Neural cell (in vitro differentiated cells): Measurements from ENCODE around the gene MEIOB. TPM values are rescaled to one million over a fixed set of nuclear protein-coding genes. Genes with fewer than 3 reads are reported as not detected.

Experiments used
- H2AFZ ChIP-seq: fragments of 200-600, 300-800 bp; sonication (generic), shearing (Covaris generic); 2 replicates; pipeline ENCODE4 v1.6.0; 2014; ENCODE audit warnings: low read depth, mild to moderate bottlenecking, antibody characterized with exemption, low read length, moderate library complexity
- H3F3A ChIP-seq: fragments of 200-600 bp; shearing (Covaris generic); 2 replicates; pipeline ENCODE4 v1.6.1; 2016; ENCODE audit warnings: mild to moderate bottlenecking, moderate library complexity, mixed read lengths, antibody characterized with exemption, low read length; ENCODE audit not compliant: insufficient read depth, poor library complexity, severe bottlenecking
- H3K27ac ChIP-seq: fragments of 200-600, 300-800 bp; sonication (generic), shearing (Covaris generic); 2 replicates; pipeline ENCODE4 v1.5.1; 2014; ENCODE audit warnings: mild to moderate bottlenecking, low read length, moderate library complexity
- H3K27me3 ChIP-seq: fragments of 300-800, 200-600 bp; sonication (generic), shearing (Covaris generic); 2 replicates; pipeline ENCODE4 v1.6.0; 2014; ENCODE audit warnings: mild to moderate bottlenecking, low read depth, low read length, moderate library complexity; ENCODE audit not compliant: insufficient read depth
- H3K36me3 ChIP-seq: fragments of 300-800, 200-600 bp; sonication (generic), shearing (Covaris generic); 2 replicates; pipeline ENCODE4 v1.5.1; 2014; ENCODE audit warnings: mild to moderate bottlenecking, antibody characterized with exemption, low read length, moderate library complexity; ENCODE audit not compliant: insufficient read depth
- H3K4me2 ChIP-seq: fragments of 300-800, 200-600 bp; sonication (generic), shearing (Covaris generic); 2 replicates; pipeline ENCODE4 v1.6.0; 2014; ENCODE audit warnings: mild to moderate bottlenecking, low read length
- H3K4me3 ChIP-seq: fragments of 300-800, 200-600 bp; sonication (generic), shearing (Covaris generic); 2 replicates; pipeline ENCODE4 v1.5.1; 2014; ENCODE audit warnings: mild to moderate bottlenecking, low read length, moderate library complexity
- H3K79me2 ChIP-seq: fragments of 200-600 bp; shearing (Covaris generic); replicated peaks from 2 replicates; pipeline ENCODE4 v1.6.0; 2014; ENCODE audit warnings: mild to moderate bottlenecking, low read length, moderate library complexity; ENCODE audit not compliant: insufficient read depth
- H3K9ac ChIP-seq: fragments of 300-800, 200-600 bp; sonication (generic), shearing (Covaris generic); 2 replicates; pipeline ENCODE4 v1.6.1; 2016; ENCODE audit warnings: mild to moderate bottlenecking, low read length, mixed read lengths
- H3K9me2 ChIP-seq: fragments of 200-600 bp; shearing (Covaris generic); 2 replicates; pipeline ENCODE4 v1.6.1; 2016; ENCODE audit warnings: mild to moderate bottlenecking, low read length, mixed read lengths; ENCODE audit not compliant: insufficient read depth
- H3K9me3 ChIP-seq: fragments of 200-600, 300-800 bp; sonication (generic), shearing (Covaris generic); 2 replicates; pipeline ENCODE4 v1.6.1; 2016; ENCODE audit warnings: mild to moderate bottlenecking, mixed run types, low read length, moderate library complexity, mixed read lengths
- H4K20me1 ChIP-seq: fragments of 200-600 bp; shearing (Covaris generic); 2 replicates; pipeline ENCODE4 v1.6.1; 2016; ENCODE audit warnings: mild to moderate bottlenecking, mixed run types; ENCODE audit not compliant: insufficient read depth
- EP300 ChIP-seq: fragments of 450-650 bp; conservative IDR thresholded peaks from 2 replicates; pipeline ENCODE4 v1.6.1; 2014; ENCODE audit warnings: antibody characterized with exemption, mild to moderate bottlenecking, moderate library complexity; ENCODE audit not compliant: poor library complexity, severe bottlenecking
- EZH2 ChIP-seq: fragments of 200-600, 300-800 bp; shearing (Covaris generic), sonication (generic); IDR thresholded peaks from 2 replicates; pipeline ENCODE4 v1.6.1; 2014; ENCODE audit warnings: antibody characterized with exemption, low read length, borderline replicate concordance, mild to moderate bottlenecking; ENCODE audit not compliant: insufficient read depth, poor library complexity, severe bottlenecking
- MXI1 ChIP-seq: fragments of 450-650 bp; conservative IDR thresholded peaks from 2 replicates; pipeline ENCODE4 v1.6.1; 2014; ENCODE audit warnings: antibody characterized with exemption, mild to moderate bottlenecking; ENCODE audit not compliant: poor library complexity, severe bottlenecking
- POLR2AphosphoS5 ChIP-seq: IDR thresholded peaks from 2 replicates; pipeline ENCODE4 v1.6.1; 2012
- RAD21 ChIP-seq: fragments of 450-650 bp; conservative IDR thresholded peaks from 2 replicates; pipeline ENCODE4 v1.6.1; 2014; ENCODE audit warnings: antibody characterized with exemption, mild to moderate bottlenecking, moderate library complexity
- SMC3 ChIP-seq: fragments of 450-650 bp; conservative IDR thresholded peaks from 2 replicates; pipeline ENCODE4 v1.6.1; 2014; ENCODE audit warnings: antibody characterized with exemption, mild to moderate bottlenecking, moderate library complexity; ENCODE audit not compliant: poor library complexity
- TAF1 ChIP-seq: IDR thresholded peaks from 2 replicates; pipeline ENCODE4 v1.6.1; 2012; ENCODE audit warnings: low read depth
- polyA plus RNA-seq: library from polyadenylated mRNA; depleted of rRNA; stranded (reverse); fragments of >200 nt; gene quantifications from 2 replicates; pipeline ENCODE4 v1.2.3, GENCODE V29; 2014
- TF ChIP-seq, protein P1 (sequence below): fragments of 450-650 bp; IDR thresholded peaks from 2 replicates; pipeline ENCODE4 v1.5.1; 2014; ENCODE audit warnings: antibody characterized with exemption, mild to moderate bottlenecking, moderate library complexity; ENCODE audit not compliant: poor library complexity, severe bottlenecking
- TF ChIP-seq, protein P2 (sequence below): IDR thresholded peaks from 2 replicates; pipeline ENCODE4 v1.6.1; 2012; ENCODE audit warnings: borderline replicate concordance

The MEIOB gene
- polyA plus RNA-seq, 1 donor from 2014 or later, result not detected

DNA sequence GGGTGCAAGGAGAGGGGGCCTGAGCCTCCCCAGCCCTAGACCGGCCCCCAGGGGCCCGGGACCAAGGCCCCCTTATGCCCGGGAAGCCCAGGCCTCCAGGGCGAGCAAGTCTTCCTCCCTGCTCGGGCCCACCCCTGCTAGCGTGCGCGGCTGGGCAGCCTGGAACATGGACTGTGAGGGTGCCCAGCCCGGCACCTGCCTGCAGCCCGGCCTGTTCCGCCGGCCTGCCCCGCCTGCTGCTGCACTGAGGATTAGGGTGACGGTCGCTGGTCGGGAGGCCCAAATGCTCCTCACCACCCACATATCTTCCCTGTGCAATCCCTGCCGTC lies 40.2 kb upstream of the MEIOB start (continued):
- TF ChIP-seq POLR2AphosphoS5 (no peak), SMC3 (no peak)

DNA sequence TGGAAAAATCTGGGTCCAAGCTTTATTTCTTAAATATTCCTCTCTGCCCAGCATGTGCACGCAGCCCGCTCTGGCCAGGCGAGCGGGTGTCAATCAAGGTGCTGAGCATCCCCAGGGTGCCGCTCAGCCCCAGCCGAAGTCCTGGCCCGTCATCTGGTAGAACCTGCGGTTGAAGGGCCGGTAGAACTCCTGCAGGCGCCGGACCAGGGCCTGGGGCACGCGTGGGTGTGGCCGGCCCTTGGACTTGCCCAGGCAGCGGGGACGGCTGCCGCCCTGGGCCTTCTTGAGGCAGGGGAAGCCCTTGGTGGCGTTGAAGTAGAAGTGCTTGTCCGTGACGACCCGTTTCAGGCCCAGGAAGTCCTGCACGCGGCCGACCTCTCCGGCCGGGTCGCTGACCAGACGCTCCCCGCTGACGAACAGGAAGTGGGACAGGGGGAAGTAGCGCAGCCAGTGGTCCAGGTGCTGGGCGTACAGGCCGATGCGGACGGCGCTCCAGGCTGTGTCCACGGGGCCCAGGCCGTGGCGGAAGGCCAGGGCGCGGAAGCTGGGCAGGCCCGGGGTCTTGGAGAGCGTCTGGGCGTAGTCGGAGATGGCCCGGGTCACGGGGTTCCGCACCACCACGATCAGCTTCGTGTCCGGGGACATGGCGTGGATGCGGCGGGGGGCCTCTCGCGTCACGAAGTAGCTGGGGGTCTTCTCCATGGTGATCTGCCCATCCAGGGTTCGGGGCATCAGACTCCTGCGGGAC lies 39.7 kb upstream of the MEIOB start:
- TF ChIP-seq, protein P1, sequence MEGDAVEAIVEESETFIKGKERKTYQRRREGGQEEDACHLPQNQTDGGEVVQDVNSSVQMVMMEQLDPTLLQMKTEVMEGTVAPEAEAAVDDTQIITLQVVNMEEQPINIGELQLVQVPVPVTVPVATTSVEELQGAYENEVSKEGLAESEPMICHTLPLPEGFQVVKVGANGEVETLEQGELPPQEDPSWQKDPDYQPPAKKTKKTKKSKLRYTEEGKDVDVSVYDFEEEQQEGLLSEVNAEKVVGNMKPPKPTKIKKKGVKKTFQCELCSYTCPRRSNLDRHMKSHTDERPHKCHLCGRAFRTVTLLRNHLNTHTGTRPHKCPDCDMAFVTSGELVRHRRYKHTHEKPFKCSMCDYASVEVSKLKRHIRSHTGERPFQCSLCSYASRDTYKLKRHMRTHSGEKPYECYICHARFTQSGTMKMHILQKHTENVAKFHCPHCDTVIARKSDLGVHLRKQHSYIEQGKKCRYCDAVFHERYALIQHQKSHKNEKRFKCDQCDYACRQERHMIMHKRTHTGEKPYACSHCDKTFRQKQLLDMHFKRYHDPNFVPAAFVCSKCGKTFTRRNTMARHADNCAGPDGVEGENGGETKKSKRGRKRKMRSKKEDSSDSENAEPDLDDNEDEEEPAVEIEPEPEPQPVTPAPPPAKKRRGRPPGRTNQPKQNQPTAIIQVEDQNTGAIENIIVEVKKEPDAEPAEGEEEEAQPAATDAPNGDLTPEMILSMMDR, result no peak
- TF ChIP-seq, protein P2, sequence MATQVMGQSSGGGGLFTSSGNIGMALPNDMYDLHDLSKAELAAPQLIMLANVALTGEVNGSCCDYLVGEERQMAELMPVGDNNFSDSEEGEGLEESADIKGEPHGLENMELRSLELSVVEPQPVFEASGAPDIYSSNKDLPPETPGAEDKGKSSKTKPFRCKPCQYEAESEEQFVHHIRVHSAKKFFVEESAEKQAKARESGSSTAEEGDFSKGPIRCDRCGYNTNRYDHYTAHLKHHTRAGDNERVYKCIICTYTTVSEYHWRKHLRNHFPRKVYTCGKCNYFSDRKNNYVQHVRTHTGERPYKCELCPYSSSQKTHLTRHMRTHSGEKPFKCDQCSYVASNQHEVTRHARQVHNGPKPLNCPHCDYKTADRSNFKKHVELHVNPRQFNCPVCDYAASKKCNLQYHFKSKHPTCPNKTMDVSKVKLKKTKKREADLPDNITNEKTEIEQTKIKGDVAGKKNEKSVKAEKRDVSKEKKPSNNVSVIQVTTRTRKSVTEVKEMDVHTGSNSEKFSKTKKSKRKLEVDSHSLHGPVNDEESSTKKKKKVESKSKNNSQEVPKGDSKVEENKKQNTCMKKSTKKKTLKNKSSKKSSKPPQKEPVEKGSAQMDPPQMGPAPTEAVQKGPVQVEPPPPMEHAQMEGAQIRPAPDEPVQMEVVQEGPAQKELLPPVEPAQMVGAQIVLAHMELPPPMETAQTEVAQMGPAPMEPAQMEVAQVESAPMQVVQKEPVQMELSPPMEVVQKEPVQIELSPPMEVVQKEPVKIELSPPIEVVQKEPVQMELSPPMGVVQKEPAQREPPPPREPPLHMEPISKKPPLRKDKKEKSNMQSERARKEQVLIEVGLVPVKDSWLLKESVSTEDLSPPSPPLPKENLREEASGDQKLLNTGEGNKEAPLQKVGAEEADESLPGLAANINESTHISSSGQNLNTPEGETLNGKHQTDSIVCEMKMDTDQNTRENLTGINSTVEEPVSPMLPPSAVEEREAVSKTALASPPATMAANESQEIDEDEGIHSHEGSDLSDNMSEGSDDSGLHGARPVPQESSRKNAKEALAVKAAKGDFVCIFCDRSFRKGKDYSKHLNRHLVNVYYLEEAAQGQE, result no peak
- TF ChIP-seq RAD21 (no peak), EZH2 (no peak), SMC3 (no peak), TAF1 (no peak), MXI1 (no peak), POLR2AphosphoS5 (no peak), EP300 (no peak)
- H2AFZ ChIP-seq, result no peak overlapping the region
- no peaks in the 10 kb centered on the region for H3F3A ChIP-seq
- H3K4me2 ChIP-seq, result no peak overlapping the region
- no peak overlapping the region for H3K9ac ChIP-seq
- no peaks in the 10 kb centered on the region for H3K36me3 ChIP-seq
- H3K9me3 ChIP-seq, result no peaks in the 10 kb centered on the region
- H3K9me2 ChIP-seq, result no peaks in the 10 kb centered on the region
- H3K4me3 ChIP-seq, result no peak overlapping the region
- peaks cover 16% of the 10 kb centered on the region for H3K27me3 ChIP-seq
- H4K20me1 ChIP-seq, result no peaks in the 10 kb centered on the region
- H3K79me2 ChIP-seq, result no peaks in the 10 kb centered on the region
- H3K27ac ChIP-seq, result no peak overlapping the region

DNA sequence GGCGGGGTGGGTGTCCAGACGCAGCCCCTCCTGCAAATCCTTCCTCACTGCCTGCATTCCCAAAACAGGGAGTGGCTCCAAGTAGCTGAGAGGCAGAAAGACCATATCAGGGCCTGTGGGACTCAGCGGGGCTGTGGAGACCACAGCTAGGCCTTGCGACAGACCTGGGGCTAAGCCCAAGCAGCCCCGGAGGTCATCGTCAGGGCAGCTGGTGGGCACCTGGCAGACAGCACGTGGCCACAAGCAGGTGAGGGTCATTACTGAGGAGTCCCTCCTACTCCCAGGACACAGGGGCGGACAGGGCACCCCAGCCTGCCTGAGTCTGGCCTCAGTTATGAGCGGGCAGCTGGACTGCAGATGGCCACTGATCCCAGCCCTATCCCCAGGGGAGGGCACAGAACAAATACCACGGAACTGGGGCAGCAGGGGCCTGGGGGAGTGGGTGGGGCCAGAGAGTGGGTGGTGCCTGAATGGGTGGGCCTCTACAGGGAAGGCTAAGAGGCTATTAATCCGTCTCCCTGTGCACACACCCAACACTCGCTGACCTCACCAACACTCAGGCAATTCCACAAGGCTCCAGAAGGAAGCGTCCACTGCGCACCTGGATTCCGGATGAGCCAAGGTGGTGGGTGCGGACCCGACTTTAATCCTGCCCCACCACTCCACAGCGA lies 37.7 kb upstream of the MEIOB start:
- H3K27ac ChIP-seq, result no peak overlapping the region
- no peaks in the 10 kb centered on the region for H3K9me3 ChIP-seq
- no peak overlapping the region for H2AFZ ChIP-seq
- H3K4me3 ChIP-seq, result no peak overlapping the region
- H4K20me1 ChIP-seq, result no peaks in the 10 kb centered on the region
- TF ChIP-seq SMC3 (no peak), EP300 (no peak), RAD21 (no peak), EZH2 (no peak), POLR2AphosphoS5 (no peak)
- TF ChIP-seq, protein P2, result no peak
- H3F3A ChIP-seq, result no peaks in the 10 kb centered on the region
- no peaks in the 10 kb centered on the region for H3K36me3 ChIP-seq
- no peaks in the 10 kb centered on the region for H3K79me2 ChIP-seq
- H3K27me3 ChIP-seq, result no peaks in the 10 kb centered on the region
- no peak overlapping the region for H3K4me2 ChIP-seq
- H3K9ac ChIP-seq, result no peak overlapping the region
- H3K9me2 ChIP-seq, result no peaks in the 10 kb centered on the region
